ENCODE results near the gene USE1. TPM values are rescaled to one million over a fixed set of nuclear protein-coding genes. Genes with fewer than 3 reads are reported as not detected.
A peak's percentile ranks its signal among the peaks of the same experiment; 100 is the strongest.

USE1 gene
- total and polyA plus RNA-seq, 9 of the 15 experiments (the other 6 are each of a cell fraction or from before 2014, with no cell fraction given), result 17.3 to 52.4 (median 34.0) TPM

DNA sequence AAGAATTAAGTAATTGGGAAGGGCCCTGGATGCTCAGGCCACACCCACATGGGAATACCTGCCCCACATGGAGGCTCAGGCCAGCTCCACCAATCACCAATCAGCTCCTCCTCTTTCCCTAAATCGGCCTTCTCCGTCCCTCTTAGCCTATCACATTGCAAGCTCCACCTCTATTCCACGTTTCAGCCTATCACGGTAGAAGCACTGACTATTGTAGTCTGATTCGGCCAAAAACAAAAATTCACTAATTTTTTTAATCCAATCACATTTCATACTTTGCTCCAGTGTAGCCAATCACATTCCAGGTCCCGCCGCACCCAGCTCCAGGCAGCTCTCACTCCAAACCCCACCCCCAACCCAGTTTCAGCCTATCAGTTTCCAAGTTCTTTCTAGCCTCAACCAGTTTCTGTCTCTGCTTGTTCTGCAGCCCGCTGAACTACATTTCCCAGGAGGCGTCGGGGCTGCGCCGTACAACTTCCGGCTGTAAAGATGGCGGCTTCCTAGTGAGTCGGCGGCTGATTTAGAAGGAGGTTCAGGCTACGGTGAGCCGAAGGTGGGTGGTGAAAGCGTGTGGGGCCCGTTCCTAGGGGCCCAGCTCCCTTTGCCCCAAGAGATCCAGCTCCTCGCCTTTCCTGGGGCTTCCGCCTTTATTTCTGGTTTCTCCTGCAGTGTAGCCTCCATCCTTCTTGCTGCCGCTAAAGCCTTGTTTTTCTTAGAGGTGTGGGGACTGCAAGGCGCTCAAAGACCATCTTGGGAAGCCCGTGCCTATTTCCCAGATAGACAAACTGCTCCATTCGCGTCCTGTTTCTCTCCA, 52.0 kb downstream of the USE1 start, which contains the start of gene BABAM1 (continued):
- TF ChIP-seq, protein P1, sequence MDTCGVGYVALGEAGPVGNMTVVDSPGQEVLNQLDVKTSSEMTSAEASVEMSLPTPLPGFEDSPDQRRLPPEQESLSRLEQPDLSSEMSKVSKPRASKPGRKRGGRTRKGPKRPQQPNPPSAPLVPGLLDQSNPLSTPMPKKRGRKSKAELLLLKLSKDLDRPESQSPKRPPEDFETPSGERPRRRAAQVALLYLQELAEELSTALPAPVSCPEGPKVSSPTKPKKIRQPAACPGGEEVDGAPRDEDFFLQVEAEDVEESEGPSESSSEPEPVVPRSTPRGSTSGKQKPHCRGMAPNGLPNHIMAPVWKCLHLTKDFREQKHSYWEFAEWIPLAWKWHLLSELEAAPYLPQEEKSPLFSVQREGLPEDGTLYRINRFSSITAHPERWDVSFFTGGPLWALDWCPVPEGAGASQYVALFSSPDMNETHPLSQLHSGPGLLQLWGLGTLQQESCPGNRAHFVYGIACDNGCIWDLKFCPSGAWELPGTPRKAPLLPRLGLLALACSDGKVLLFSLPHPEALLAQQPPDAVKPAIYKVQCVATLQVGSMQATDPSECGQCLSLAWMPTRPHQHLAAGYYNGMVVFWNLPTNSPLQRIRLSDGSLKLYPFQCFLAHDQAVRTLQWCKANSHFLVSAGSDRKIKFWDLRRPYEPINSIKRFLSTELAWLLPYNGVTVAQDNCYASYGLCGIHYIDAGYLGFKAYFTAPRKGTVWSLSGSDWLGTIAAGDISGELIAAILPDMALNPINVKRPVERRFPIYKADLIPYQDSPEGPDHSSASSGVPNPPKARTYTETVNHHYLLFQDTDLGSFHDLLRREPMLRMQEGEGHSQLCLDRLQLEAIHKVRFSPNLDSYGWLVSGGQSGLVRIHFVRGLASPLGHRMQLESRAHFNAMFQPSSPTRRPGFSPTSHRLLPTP (IDR thresholded peaks at IDR 0.05; ENCODE audit: borderline replicate concordance, extremely low read depth, insufficient read length), result no peak
- TF ChIP-seq ZNF253 (CRISPR knock-in tag; conservative IDR thresholded peaks at IDR 0.05) (no peak), CBX2 (IDR thresholded peaks at IDR 0.05; ENCODE audit: insufficient read depth, low read length, poor library complexity, severe bottlenecking) (no peak), CHD2 (IDR thresholded peaks at IDR 0.05; ENCODE audit: low read depth, low read length) (peak; percentile 87), TAF9B (IDR thresholded peaks at IDR 0.05; ENCODE audit: partially characterized antibody) (peak; percentile 93), DMBX1 (CRISPR knock-in tag; IDR thresholded peaks at IDR 0.05; ENCODE audit: borderline replicate concordance) (peak; percentile 69; the same call in 1 of the 2 replicates), MCM5 (IDR thresholded peaks at IDR 0.05; ENCODE audit: low read depth) (no peak), KLF10 (CRISPR knock-in tag; IDR thresholded peaks at IDR 0.05) (no peak), ETV1 (tag; conservative IDR thresholded peaks at IDR 0.05; ENCODE audit: low read depth) (peak; percentile 86), PHF8 (IDR thresholded peaks at IDR 0.05; ENCODE audit: borderline replicate concordance, low read length) (peak; percentile 85), ZNF282 (CRISPR knock-in tag; IDR thresholded peaks at IDR 0.05) (no peak), BRD9 (IDR thresholded peaks at IDR 0.05; ENCODE audit: low read depth, partially characterized antibody) (no peak)
- TF ChIP-seq, protein P2, sequence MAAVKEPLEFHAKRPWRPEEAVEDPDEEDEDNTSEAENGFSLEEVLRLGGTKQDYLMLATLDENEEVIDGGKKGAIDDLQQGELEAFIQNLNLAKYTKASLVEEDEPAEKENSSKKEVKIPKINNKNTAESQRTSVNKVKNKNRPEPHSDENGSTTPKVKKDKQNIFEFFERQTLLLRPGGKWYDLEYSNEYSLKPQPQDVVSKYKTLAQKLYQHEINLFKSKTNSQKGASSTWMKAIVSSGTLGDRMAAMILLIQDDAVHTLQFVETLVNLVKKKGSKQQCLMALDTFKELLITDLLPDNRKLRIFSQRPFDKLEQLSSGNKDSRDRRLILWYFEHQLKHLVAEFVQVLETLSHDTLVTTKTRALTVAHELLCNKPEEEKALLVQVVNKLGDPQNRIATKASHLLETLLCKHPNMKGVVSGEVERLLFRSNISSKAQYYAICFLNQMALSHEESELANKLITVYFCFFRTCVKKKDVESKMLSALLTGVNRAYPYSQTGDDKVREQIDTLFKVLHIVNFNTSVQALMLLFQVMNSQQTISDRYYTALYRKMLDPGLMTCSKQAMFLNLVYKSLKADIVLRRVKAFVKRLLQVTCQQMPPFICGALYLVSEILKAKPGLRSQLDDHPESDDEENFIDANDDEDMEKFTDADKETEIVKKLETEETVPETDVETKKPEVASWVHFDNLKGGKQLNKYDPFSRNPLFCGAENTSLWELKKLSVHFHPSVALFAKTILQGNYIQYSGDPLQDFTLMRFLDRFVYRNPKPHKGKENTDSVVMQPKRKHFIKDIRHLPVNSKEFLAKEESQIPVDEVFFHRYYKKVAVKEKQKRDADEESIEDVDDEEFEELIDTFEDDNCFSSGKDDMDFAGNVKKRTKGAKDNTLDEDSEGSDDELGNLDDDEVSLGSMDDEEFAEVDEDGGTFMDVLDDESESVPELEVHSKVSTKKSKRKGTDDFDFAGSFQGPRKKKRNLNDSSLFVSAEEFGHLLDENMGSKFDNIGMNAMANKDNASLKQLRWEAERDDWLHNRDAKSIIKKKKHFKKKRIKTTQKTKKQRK (IDR thresholded peaks at IDR 0.05; ENCODE audit: borderline replicate concordance, low read depth, low read length), result peak; percentile 71; the same call in 1 of the 2 replicates
- TF ChIP-seq, protein P3, sequence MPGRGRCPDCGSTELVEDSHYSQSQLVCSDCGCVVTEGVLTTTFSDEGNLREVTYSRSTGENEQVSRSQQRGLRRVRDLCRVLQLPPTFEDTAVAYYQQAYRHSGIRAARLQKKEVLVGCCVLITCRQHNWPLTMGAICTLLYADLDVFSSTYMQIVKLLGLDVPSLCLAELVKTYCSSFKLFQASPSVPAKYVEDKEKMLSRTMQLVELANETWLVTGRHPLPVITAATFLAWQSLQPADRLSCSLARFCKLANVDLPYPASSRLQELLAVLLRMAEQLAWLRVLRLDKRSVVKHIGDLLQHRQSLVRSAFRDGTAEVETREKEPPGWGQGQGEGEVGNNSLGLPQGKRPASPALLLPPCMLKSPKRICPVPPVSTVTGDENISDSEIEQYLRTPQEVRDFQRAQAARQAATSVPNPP (IDR thresholded peaks at IDR 0.05; ENCODE audit: borderline replicate concordance, insufficient read depth, insufficient read length), result no peak
- TF ChIP-seq, protein P4, sequence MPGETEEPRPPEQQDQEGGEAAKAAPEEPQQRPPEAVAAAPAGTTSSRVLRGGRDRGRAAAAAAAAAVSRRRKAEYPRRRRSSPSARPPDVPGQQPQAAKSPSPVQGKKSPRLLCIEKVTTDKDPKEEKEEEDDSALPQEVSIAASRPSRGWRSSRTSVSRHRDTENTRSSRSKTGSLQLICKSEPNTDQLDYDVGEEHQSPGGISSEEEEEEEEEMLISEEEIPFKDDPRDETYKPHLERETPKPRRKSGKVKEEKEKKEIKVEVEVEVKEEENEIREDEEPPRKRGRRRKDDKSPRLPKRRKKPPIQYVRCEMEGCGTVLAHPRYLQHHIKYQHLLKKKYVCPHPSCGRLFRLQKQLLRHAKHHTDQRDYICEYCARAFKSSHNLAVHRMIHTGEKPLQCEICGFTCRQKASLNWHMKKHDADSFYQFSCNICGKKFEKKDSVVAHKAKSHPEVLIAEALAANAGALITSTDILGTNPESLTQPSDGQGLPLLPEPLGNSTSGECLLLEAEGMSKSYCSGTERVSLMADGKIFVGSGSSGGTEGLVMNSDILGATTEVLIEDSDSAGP (CRISPR knock-in tag; IDR thresholded peaks at IDR 0.05), result no peak

Data from K562 (cell line).